ENCODE measurements around the gene PDE8B.

DNA sequence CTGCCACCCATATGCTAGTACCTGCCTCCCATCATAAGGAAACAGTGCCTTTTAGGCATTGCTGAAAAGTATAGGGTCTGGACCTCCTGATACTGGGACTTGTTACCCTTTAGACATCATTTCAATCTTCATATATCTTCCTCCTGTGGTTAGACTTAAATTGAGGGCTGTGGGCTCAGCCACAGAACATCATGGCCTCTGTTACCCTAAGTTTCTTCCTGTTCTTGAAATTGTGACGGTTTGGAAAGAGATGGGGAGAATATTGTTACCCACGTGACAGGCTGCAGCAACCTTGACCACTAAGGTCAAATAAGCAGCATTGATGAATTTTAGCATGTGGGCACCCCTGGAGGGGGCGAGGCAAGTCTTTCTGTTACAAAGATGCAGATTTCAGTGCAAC lies 87.7 kb downstream of the PDE8B start:
- TF ChIP-seq, protein P1, sequence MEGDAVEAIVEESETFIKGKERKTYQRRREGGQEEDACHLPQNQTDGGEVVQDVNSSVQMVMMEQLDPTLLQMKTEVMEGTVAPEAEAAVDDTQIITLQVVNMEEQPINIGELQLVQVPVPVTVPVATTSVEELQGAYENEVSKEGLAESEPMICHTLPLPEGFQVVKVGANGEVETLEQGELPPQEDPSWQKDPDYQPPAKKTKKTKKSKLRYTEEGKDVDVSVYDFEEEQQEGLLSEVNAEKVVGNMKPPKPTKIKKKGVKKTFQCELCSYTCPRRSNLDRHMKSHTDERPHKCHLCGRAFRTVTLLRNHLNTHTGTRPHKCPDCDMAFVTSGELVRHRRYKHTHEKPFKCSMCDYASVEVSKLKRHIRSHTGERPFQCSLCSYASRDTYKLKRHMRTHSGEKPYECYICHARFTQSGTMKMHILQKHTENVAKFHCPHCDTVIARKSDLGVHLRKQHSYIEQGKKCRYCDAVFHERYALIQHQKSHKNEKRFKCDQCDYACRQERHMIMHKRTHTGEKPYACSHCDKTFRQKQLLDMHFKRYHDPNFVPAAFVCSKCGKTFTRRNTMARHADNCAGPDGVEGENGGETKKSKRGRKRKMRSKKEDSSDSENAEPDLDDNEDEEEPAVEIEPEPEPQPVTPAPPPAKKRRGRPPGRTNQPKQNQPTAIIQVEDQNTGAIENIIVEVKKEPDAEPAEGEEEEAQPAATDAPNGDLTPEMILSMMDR (IDR thresholded peaks at IDR 0.05; ENCODE audit: insufficient read depth, low read depth, low read length), result no peak
- no peak for TF ChIP-seq EZH2 (IDR thresholded peaks at IDR 0.05; ENCODE audit: insufficient read depth, low read length)
